ENCODE results near the gene FOXR2.

FOXR2 gene

DNA sequence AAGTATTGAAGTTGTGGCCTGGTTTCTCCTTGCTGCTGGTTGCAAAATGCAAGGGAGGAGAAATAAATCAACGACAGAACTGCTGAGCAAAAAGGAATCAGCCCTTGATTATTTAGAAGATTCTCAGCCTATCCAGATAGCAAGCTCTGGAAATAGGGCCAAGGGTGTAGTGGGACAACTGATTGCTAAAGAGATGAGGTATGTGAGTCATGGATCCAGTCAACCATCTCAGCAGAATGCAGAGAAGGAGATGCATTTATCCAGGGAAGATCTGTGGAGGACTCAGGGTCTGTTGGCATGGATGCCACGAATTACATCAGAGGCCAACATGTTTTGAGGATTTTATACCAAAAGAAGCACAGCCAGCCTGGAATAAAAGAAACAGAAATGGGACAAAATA is 36.7 kb downstream of the FOXR2 start:
- peaks cover 80% of the 10 kb centered on the region for H3K9me3 Mint-ChIP-seq
- H3K36me3 Mint-ChIP-seq (ENCODE audit: low read depth), result no peaks in the 10 kb centered on the region
- H3K4me1 Mint-ChIP-seq, result no peaks in the 10 kb centered on the region
- TF ChIP-seq CTCF (IDR thresholded peaks at IDR 0.05), result no peak
- H3K4me3 Mint-ChIP-seq, result no peak overlapping the region
- H3K27me3 Mint-ChIP-seq (ENCODE audit: low read depth, poor library complexity), result no peaks in the 10 kb centered on the region
- H3K27ac Mint-ChIP-seq, result no peak overlapping the region
- DNase-seq, result no peak

DNA sequence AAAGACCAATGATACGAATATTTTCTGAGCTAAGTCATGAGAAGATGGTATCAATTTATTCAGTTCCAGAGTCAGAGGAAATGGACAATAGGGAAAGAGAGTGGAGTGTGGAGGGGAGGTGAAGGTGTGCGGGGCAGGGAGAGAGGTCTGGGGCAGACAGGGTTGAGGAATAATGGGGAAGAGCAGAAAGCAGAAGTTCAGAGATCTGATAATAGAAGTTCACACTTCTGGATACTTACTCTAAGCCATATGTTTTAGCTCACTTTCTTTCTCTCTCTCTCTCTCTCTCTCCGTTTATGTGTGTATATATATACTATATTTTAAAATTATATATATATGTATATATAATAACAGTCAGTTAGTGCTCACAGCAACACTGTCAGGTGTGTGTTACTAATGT is 40.4 kb downstream of the FOXR2 start:
- no peaks in the 10 kb centered on the region for H3K4me1 Mint-ChIP-seq
- no peak for DNase-seq
- no peak for TF ChIP-seq CTCF (IDR thresholded peaks at IDR 0.05)
- H3K9me3 Mint-ChIP-seq, result peaks cover 87% of the 10 kb centered on the region
- H3K36me3 Mint-ChIP-seq (ENCODE audit: low read depth), result no peaks in the 10 kb centered on the region
- no peak overlapping the region for H3K27ac Mint-ChIP-seq
- H3K4me3 Mint-ChIP-seq, result no peak overlapping the region
- H3K27me3 Mint-ChIP-seq (ENCODE audit: low read depth, poor library complexity), result no peaks in the 10 kb centered on the region

- H3K4me3 Mint-ChIP-seq, result no peak overlapping the region
- no peak overlapping the region for H3K27ac Mint-ChIP-seq
- no peaks in the 10 kb centered on the region for H3K27me3 Mint-ChIP-seq (ENCODE audit: low read depth, poor library complexity)
- no peak for TF ChIP-seq CTCF (IDR thresholded peaks at IDR 0.05)
- no peaks in the 10 kb centered on the region for H3K36me3 Mint-ChIP-seq (ENCODE audit: low read depth)
- H3K4me1 Mint-ChIP-seq, result no peaks in the 10 kb centered on the region
- no peak for DNase-seq
- peaks cover 83% of the 10 kb centered on the region for H3K9me3 Mint-ChIP-seq
These were observed 44.9 kb downstream of the FOXR2 start for GRCh38 chrX:55668084-55668483.

Measured in nephron progenitor cell (in vitro differentiated cells).